ENCODE measurements around the gene PSAP. TPM values are rescaled to one million over a fixed set of nuclear protein-coding genes. Genes with fewer than 3 reads are reported as not detected.
A peak's percentile ranks its signal among the peaks of the same experiment; 100 is the strongest.
"Not testable (repeated sequence)": the region's sequence is repeated elsewhere in the genome, so short reads cannot be mapped to it uniquely, and the experiment has no call there.

Gene PSAP
- total RNA-seq, 3 donors from 2014 or later, result 96.4 to 125 (median 97.9) TPM

GRCh38 chr10:71881647-71882355, 30.8 kb upstream of the PSAP start:
- Mint-ChIP-seq H3K4me3 (no peak overlapping the region), H3K36me3 (ENCODE audit: insufficient read depth) (no peaks in the 10 kb centered on the region), H3K4me1 (ENCODE audit: low read depth) (peaks cover 22% of the 10 kb centered on the region), H3K9me3 (no peaks in the 10 kb centered on the region), H3K27me3 (ENCODE audit: low read depth) (peaks cover 2% of the 10 kb centered on the region)
- ATAC-seq (no peak), DNase-seq (no peak)

GRCh38 chr10:71881307-71881624, 30.2 kb upstream of the PSAP start:
- not testable (repeated sequence) for H3K27me3 Mint-ChIP-seq (ENCODE audit: low read depth); H3K36me3 Mint-ChIP-seq (ENCODE audit: insufficient read depth); DNase-seq; H3K9me3 Mint-ChIP-seq; ATAC-seq; H3K4me3 Mint-ChIP-seq
- H3K4me1 Mint-ChIP-seq (ENCODE audit: low read depth), result peaks cover 22% of the 10 kb centered on the region

GRCh38 chr10:71880425-71881306, 29.6 kb upstream of the PSAP start:
- no peak for ATAC-seq
- no peak overlapping the region for H3K4me3 Mint-ChIP-seq

GRCh38 chr10:71878327-71879034, 27.4 kb upstream of the PSAP start:
- Mint-ChIP-seq H3K36me3 (ENCODE audit: insufficient read depth) (no peaks in the 10 kb centered on the region), H3K27me3 (ENCODE audit: low read depth) (peaks cover 2% of the 10 kb centered on the region), H3K4me1 (ENCODE audit: low read depth) (peaks cover 22% of the 10 kb centered on the region)

More at GRCh38 chr10:71880425-71881306, 29.6 kb upstream of the PSAP start:
- Mint-ChIP-seq H3K4me1 (ENCODE audit: low read depth) (peaks cover 22% of the 10 kb centered on the region), H3K9me3 (no peaks in the 10 kb centered on the region), H3K36me3 (ENCODE audit: insufficient read depth) (no peaks in the 10 kb centered on the region), H3K27me3 (ENCODE audit: low read depth) (peaks cover 2% of the 10 kb centered on the region)
- no peak for DNase-seq

GRCh38 chr10:71877821-71878220, 26.8 kb upstream of the PSAP start:
- no peak for DNase-seq
- Mint-ChIP-seq H3K4me3 (no peak overlapping the region), H3K9me3 (no peaks in the 10 kb centered on the region), H3K27me3 (ENCODE audit: low read depth) (peaks cover 2% of the 10 kb centered on the region), H3K36me3 (ENCODE audit: insufficient read depth) (no peaks in the 10 kb centered on the region), H3K4me1 (ENCODE audit: low read depth) (peaks cover 15% of the 10 kb centered on the region)
- ATAC-seq, result peak in 1 of 2 donors; percentile 37

More at GRCh38 chr10:71878327-71879034, 27.4 kb upstream of the PSAP start:
- ATAC-seq (peak; percentile 55 to 59), DNase-seq (no peak)
- Mint-ChIP-seq H3K9me3 (no peaks in the 10 kb centered on the region), H3K4me3 (no peak overlapping the region)

- ATAC-seq; DNase-seq; H3K36me3 Mint-ChIP-seq (ENCODE audit: insufficient read depth); H3K9me3 Mint-ChIP-seq; H3K27me3 Mint-ChIP-seq (ENCODE audit: low read depth); H3K4me3 Mint-ChIP-seq: not testable (repeated sequence)
- peaks cover 15% of the 10 kb centered on the region for H3K4me1 Mint-ChIP-seq (ENCODE audit: low read depth)
Observed at GRCh38 chr10:71874680-71875354, 23.8 kb upstream of the PSAP start.

- peaks cover 2% of the 10 kb centered on the region for H3K27me3 Mint-ChIP-seq (ENCODE audit: low read depth)
- no peaks in the 10 kb centered on the region for H3K9me3 Mint-ChIP-seq
- DNase-seq, result no peak
- no peak for ATAC-seq
- H3K4me1 Mint-ChIP-seq (ENCODE audit: low read depth), result peaks cover 10% of the 10 kb centered on the region
- H3K4me3 Mint-ChIP-seq, result no peak overlapping the region
- no peaks in the 10 kb centered on the region for H3K36me3 Mint-ChIP-seq (ENCODE audit: insufficient read depth)
Observed at GRCh38 chr10:71873582-71874211, 22.6 kb upstream of the PSAP start.

GRCh38 chr10:71869601-71870000, 18.6 kb upstream of the PSAP start:
- not testable (repeated sequence) for DNase-seq; H3K9me3 Mint-ChIP-seq; H3K27me3 Mint-ChIP-seq (ENCODE audit: low read depth); H3K36me3 Mint-ChIP-seq (ENCODE audit: insufficient read depth); H3K4me3 Mint-ChIP-seq; ATAC-seq; H3K4me1 Mint-ChIP-seq (ENCODE audit: low read depth)

- Mint-ChIP-seq H3K9me3 (no peaks in the 10 kb centered on the region), H3K36me3 (ENCODE audit: insufficient read depth) (no peaks in the 10 kb centered on the region), H3K4me3 (no peak overlapping the region), H3K27me3 (ENCODE audit: low read depth) (no peaks in the 10 kb centered on the region), H3K4me1 (ENCODE audit: low read depth) (no peaks in the 10 kb centered on the region)
- ATAC-seq (peak in 1 of 2 donors; percentile 33), DNase-seq (no peak)
Observed at GRCh38 chr10:71868192-71868697, 17.2 kb upstream of the PSAP start.

GRCh38 chr10:71865561-71866041, 14.6 kb upstream of the PSAP start:
- H3K36me3 Mint-ChIP-seq (ENCODE audit: insufficient read depth), result no peaks in the 10 kb centered on the region
- DNase-seq (no peak), ATAC-seq (no peak)
- peaks cover 2% of the 10 kb centered on the region for H3K4me1 Mint-ChIP-seq (ENCODE audit: low read depth)
- no peak overlapping the region for H3K4me3 Mint-ChIP-seq
- no peaks in the 10 kb centered on the region for H3K9me3 Mint-ChIP-seq
- no peaks in the 10 kb centered on the region for H3K27me3 Mint-ChIP-seq (ENCODE audit: low read depth)

- Mint-ChIP-seq H3K36me3 (ENCODE audit: insufficient read depth) (no peaks in the 10 kb centered on the region), H3K4me3 (no peak overlapping the region), H3K27me3 (ENCODE audit: low read depth) (no peaks in the 10 kb centered on the region), H3K4me1 (ENCODE audit: low read depth) (peaks cover 4% of the 10 kb centered on the region), H3K9me3 (no peaks in the 10 kb centered on the region)
- DNase-seq (no peak), ATAC-seq (no peak)
Observed at GRCh38 chr10:71864911-71865361, 13.9 kb upstream of the PSAP start.

GRCh38 chr10:71863203-71863602, 12.2 kb upstream of the PSAP start:
- ATAC-seq (no peak), DNase-seq (no peak)
- peaks cover 4% of the 10 kb centered on the region for H3K4me1 Mint-ChIP-seq (ENCODE audit: low read depth)
- H3K27me3 Mint-ChIP-seq (ENCODE audit: low read depth), result no peaks in the 10 kb centered on the region
- H3K36me3 Mint-ChIP-seq (ENCODE audit: insufficient read depth), result no peaks in the 10 kb centered on the region
- no peaks in the 10 kb centered on the region for H3K9me3 Mint-ChIP-seq
- no peak overlapping the region for H3K4me3 Mint-ChIP-seq

GRCh38 chr10:71860243-71861029, 9.4 kb upstream of the PSAP start:
- H3K4me1 Mint-ChIP-seq (ENCODE audit: low read depth), result peaks cover 4% of the 10 kb centered on the region
- DNase-seq, result no peak
- ATAC-seq, result peak; percentile 77 to 87
- no peak overlapping the region for H3K4me3 Mint-ChIP-seq
- no peaks in the 10 kb centered on the region for H3K36me3 Mint-ChIP-seq (ENCODE audit: insufficient read depth)
- no peaks in the 10 kb centered on the region for H3K27me3 Mint-ChIP-seq (ENCODE audit: low read depth)
- H3K9me3 Mint-ChIP-seq, result no peaks in the 10 kb centered on the region
